Smooth muscle cell (in vitro differentiated cells): Measurements from ENCODE around the gene ADORA2A. TPM values are rescaled to one million over a fixed set of nuclear protein-coding genes. Genes with fewer than 3 reads are reported as not detected.
A peak's percentile ranks its signal among the peaks of the same experiment; 100 is the strongest.

Experiments used
- DNase-seq: peaks from one replicate; lab custom pipeline; 2025; ENCODE audit not compliant: unreplicated experiment; lab: John Stamatoyannopoulos, UW
- H2AFZ ChIP-seq: fragments of 200-600 bp; sonication (generic); 2 replicates; pipeline ENCODE4 v1.6.0; 2016; ENCODE audit warnings: antibody characterized with exemption, low read depth, mild to moderate bottlenecking
- H3F3A ChIP-seq: fragments of 200-600 bp; sonication (generic); 2 replicates; pipeline ENCODE4 v1.6.0; 2017; ENCODE audit warnings: antibody characterized with exemption, low read depth
- H3K27ac ChIP-seq: fragments of 200-600 bp; sonication (generic); 2 replicates; pipeline ENCODE4 v1.5.1; 2016; ENCODE audit warnings: low read depth, mild to moderate bottlenecking
- H3K27me3 ChIP-seq: fragments of 200-600 bp; sonication (generic); 2 replicates; pipeline ENCODE4 v1.6.1; 2016; ENCODE audit warnings: low read depth, mild to moderate bottlenecking
- H3K36me3 ChIP-seq: fragments of 200-600 bp; sonication (generic); 2 replicates; pipeline ENCODE4 v1.5.1; 2016; ENCODE audit warnings: low read depth
- H3K4me1 ChIP-seq: fragments of 200-600 bp; sonication (generic); 2 replicates; pipeline ENCODE4 v1.5.1; 2016; ENCODE audit warnings: low read depth
- H3K4me2 ChIP-seq: fragments of 200-600 bp; sonication (generic); 2 replicates; pipeline ENCODE4 v1.6.0; 2016; ENCODE audit warnings: mild to moderate bottlenecking
- H3K4me3 ChIP-seq: fragments of 200-600 bp; sonication (generic); 2 replicates; pipeline ENCODE4 v1.5.1; 2016; ENCODE audit warnings: mild to moderate bottlenecking
- H3K79me2 ChIP-seq: fragments of 200-600 bp; sonication (generic); 2 replicates; pipeline ENCODE4 v1.6.0; 2016; ENCODE audit warnings: low read depth, mild to moderate bottlenecking
- H3K9ac ChIP-seq: fragments of 200-600 bp; sonication (generic); 2 replicates; pipeline ENCODE4 v1.6.0; 2016; ENCODE audit warnings: low read depth
- H3K9me3 ChIP-seq: fragments of 200-600 bp; sonication (generic); replicated peaks from 2 replicates; pipeline ENCODE4 v1.5.1; 2016; ENCODE audit warnings: low read depth
- H4K20me1 ChIP-seq: fragments of 200-600 bp; sonication (generic); 2 replicates; pipeline ENCODE4 v1.6.0; 2016; ENCODE audit warnings: low read depth
- WGBS: methylation state at CpG from one replicate; pipeline ENCODE4 v1.1.7; 2016; ENCODE audit warnings: low lambda C conversion rate; 5-methylcytosine and 5-hydroxymethylcytosine counted together
- polyA plus RNA-seq: library from polyadenylated mRNA; unstranded; fragments of >200 nt; fragmentation: Nextera tagmentation; extraction: Ambion mirVana; gene quantifications from 2 replicates; pipeline ENCODE4 v1.2.1, GENCODE V29; 2016
- total RNA-seq: library from RNA; depleted of rRNA; stranded (reverse); fragments of >200 nt; gene quantifications from 2 replicates; pipeline ENCODE4 v1.2.3, GENCODE V29; 2014
- TF ChIP-seq, protein P1 (sequence below): fragments of 200-600 bp; sonication (generic); IDR thresholded peaks from 2 replicates; pipeline ENCODE4 v1.5.1; 2017; ENCODE audit warnings: borderline replicate concordance, mild to moderate bottlenecking, antibody characterized with exemption; ENCODE audit not compliant: insufficient read depth, poor library complexity, severe bottlenecking

The ADORA2A gene
- total and polyA plus RNA-seq, 2 experiments from 2014 or later, result 1.6 to 1.8 TPM

DNA sequence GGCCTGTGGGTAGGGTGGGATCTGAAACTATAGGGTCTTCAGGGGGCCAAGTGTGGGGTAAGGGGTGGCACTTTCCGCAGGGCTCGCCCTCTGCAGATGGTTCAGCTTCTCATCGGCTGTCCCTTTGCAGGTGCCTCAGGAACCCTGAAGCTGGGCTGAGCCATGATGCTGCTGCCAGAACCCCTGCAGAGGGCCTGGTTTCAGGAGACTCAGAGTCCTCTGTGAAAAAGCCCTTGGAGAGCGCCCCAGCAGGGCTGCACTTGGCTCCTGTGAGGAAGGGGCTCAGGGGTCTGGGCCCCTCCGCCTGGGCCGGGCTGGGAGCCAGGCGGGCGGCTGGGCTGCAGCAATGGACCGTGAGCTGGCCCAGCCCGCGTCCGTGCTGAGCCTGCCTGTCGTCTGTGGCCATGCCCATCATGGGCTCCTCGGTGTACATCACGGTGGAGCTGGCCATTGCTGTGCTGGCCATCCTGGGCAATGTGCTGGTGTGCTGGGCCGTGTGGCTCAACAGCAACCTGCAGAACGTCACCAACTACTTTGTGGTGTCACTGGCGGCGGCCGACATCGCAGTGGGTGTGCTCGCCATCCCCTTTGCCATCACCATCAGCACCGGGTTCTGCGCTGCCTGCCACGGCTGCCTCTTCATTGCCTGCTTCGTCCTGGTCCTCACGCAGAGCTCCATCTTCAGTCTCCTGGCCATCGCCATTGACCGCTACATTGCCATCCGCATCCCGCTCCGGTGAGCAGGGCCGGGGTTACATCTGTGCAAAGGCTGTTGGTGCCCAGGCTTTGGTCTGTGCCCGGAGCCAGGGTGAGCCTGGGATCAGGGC lies 5.8 kb downstream of the ADORA2A start:
- H3K36me3 ChIP-seq, result no peaks in the 10 kb centered on the region
- H3F3A ChIP-seq, result no peaks in the 10 kb centered on the region
- H3K4me1 ChIP-seq, result no peaks in the 10 kb centered on the region
- H3K4me3 ChIP-seq, result no peak overlapping the region
- H2AFZ ChIP-seq, result no peak overlapping the region
- H3K9ac ChIP-seq, result no peak overlapping the region
- H3K79me2 ChIP-seq, result no peaks in the 10 kb centered on the region
- H4K20me1 ChIP-seq, result no peaks in the 10 kb centered on the region
- H3K27me3 ChIP-seq, result no peaks in the 10 kb centered on the region
- no peaks in the 10 kb centered on the region for H3K9me3 ChIP-seq
- no peak for DNase-seq
- no peak overlapping the region for H3K27ac ChIP-seq
- no peak overlapping the region for H3K4me2 ChIP-seq
- WGBS, result 96% methylated on average over 33 of the region's 34 CpGs
- TF ChIP-seq, protein P1, sequence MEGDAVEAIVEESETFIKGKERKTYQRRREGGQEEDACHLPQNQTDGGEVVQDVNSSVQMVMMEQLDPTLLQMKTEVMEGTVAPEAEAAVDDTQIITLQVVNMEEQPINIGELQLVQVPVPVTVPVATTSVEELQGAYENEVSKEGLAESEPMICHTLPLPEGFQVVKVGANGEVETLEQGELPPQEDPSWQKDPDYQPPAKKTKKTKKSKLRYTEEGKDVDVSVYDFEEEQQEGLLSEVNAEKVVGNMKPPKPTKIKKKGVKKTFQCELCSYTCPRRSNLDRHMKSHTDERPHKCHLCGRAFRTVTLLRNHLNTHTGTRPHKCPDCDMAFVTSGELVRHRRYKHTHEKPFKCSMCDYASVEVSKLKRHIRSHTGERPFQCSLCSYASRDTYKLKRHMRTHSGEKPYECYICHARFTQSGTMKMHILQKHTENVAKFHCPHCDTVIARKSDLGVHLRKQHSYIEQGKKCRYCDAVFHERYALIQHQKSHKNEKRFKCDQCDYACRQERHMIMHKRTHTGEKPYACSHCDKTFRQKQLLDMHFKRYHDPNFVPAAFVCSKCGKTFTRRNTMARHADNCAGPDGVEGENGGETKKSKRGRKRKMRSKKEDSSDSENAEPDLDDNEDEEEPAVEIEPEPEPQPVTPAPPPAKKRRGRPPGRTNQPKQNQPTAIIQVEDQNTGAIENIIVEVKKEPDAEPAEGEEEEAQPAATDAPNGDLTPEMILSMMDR, result no peak

DNA sequence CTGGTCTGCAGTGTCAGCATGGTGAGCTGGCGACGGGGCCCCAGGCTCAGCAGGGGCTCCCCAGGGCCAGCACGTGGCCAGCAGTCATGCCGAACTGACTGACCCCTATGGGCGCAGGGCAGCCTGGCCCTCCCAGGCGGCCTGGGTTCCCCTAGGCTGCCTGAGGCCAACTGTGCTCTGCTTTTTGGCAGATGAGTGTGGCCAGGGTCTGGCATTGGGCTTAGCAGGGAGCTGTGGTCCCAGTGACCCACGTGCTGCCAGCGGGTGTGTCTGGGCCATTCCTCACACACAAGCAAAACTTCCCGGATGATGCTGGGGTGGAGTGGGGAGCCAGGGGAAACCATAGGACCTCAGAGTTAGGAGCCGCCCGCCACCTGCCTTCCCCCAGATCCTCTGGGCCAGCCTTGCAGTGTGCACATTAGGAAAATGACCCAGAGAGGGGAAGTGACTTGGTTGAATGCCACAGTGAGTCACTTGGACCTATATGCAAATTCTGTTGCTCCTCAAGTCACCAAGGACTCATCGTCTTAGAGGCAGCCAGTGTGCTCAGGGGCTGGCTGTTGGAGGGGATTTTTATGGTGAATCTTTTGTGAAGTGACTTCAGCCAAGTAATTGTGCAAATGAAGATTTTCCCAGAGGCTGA lies 6.5 kb downstream of the ADORA2A start:
- peak overlapping the region; percentile 55 for H3K27ac ChIP-seq
- H2AFZ ChIP-seq, result no peak overlapping the region
- no peaks in the 10 kb centered on the region for H4K20me1 ChIP-seq
- no peak overlapping the region for H3K9ac ChIP-seq
- WGBS, result 88% methylated on average over 12 of the region's 12 CpGs
- TF ChIP-seq, protein P1, result no peak
- H3K4me3 ChIP-seq, result no peak overlapping the region
- H3K79me2 ChIP-seq, result no peaks in the 10 kb centered on the region
- no peaks in the 10 kb centered on the region for H3K4me1 ChIP-seq
- H3K4me2 ChIP-seq, result no peak overlapping the region
- DNase-seq, result no peak
- H3F3A ChIP-seq, result no peaks in the 10 kb centered on the region
- H3K27me3 ChIP-seq, result no peaks in the 10 kb centered on the region
- no peaks in the 10 kb centered on the region for H3K9me3 ChIP-seq
- H3K36me3 ChIP-seq, result no peaks in the 10 kb centered on the region

GRCh38 chr22:24434471-24435322 lies 7.3 kb downstream of the ADORA2A start:
- no peaks in the 10 kb centered on the region for H3F3A ChIP-seq
- DNase-seq, result no peak
- no peaks in the 10 kb centered on the region for H4K20me1 ChIP-seq
- peak overlapping the region; percentile 55 for H3K27ac ChIP-seq
- no peak overlapping the region for H3K9ac ChIP-seq
- 68% methylated on average over 16 of the region's 16 CpGs for WGBS
- H3K4me1 ChIP-seq, result no peaks in the 10 kb centered on the region
- TF ChIP-seq, protein P1, result no peak
- no peaks in the 10 kb centered on the region for H3K9me3 ChIP-seq
- no peak overlapping the region for H3K4me2 ChIP-seq
- no peak overlapping the region for H2AFZ ChIP-seq
- no peaks in the 10 kb centered on the region for H3K36me3 ChIP-seq
- H3K4me3 ChIP-seq, result no peak overlapping the region
- no peaks in the 10 kb centered on the region for H3K79me2 ChIP-seq
- H3K27me3 ChIP-seq, result no peaks in the 10 kb centered on the region
